Gastrocnemius medialis (tissue), 4 donors: ENCODE data around the gene SCN4A. TPM values are rescaled to one million over a fixed set of nuclear protein-coding genes. Genes with fewer than 3 reads are reported as not detected.

Source experiments
- ATAC-seq, 2 donors: fragments of 150-250 bp; one replicate each; pipeline ENCODE4 v1.9.1; 2016
- DNase-seq, 2 donors: peaks; one replicate each; pipeline ENCODE4 v3.0.0-alpha.2; 2019
- H3K27ac ChIP-seq, 4 donors: fragments of 200-600 bp; sonication (generic); 1 replicate in 1 of 4; 2 replicates in 3 of 4; pipeline ENCODE4 v1.5.1; 2016 to 2018; ENCODE audit warnings: mild to moderate bottlenecking in 2 of 4, moderate library complexity in 1 of 4
- H3K27me3 ChIP-seq, 3 donors: fragments of 200-600 bp; sonication (generic) in 2 of 3; 1 replicate in 1 of 3; 2 replicates in 2 of 3; pipeline versions ENCODE4 v1.5.1 to v1.6.0; 2016 to 2019; ENCODE audit warnings: mild to moderate bottlenecking in 1 of 3, moderate library complexity in 1 of 3
- H3K36me3 ChIP-seq, 2 donors: fragments of 200-600 bp; sonication (generic) in 1 of 2; one replicate each; pipeline ENCODE4 v1.5.1; 2017 to 2018
- H3K4me1 ChIP-seq, 2 donors: fragments of 200-600 bp; sonication (generic) in 1 of 2; one replicate each; pipeline ENCODE4 v1.5.1; 2016 to 2017; ENCODE audit warnings: mild to moderate bottlenecking in 2 of 2
- H3K4me3 ChIP-seq, 4 donors: fragments of 200-600 bp; sonication (generic) in 3 of 4; 1 replicate in 1 of 4; 2 replicates in 3 of 4; pipeline ENCODE4 v1.5.1; 2016 to 2019; ENCODE audit warnings: mild to moderate bottlenecking in 2 of 4
- H3K9me3 ChIP-seq, 3 donors: fragments of 200-600 bp; sonication (generic) in 2 of 3; 1 replicate in 1 of 3; 2 replicates in 2 of 3; pipeline ENCODE4 v1.5.1; 2016 to 2019
- CTCF ChIP-seq, 5 experiments: fragments of 450-650 bp in 3 of 5; fragments of 200-600 bp in 2 of 5; sonication (generic) in 2 of 5; IDR thresholded peaks in 4 of 5; conservative IDR thresholded peaks in 1 of 5; 1 replicate in 4 of 5; 2 replicates in 1 of 5; pipeline ENCODE4 v1.5.1; 2016 to 2019; ENCODE audit warnings: antibody characterized with exemption in 5 of 5, mild to moderate bottlenecking in 3 of 5, moderate library complexity in 3 of 5
- POLR2A ChIP-seq, 2 donors: fragments of 450-650 bp; IDR thresholded peaks; one replicate each; pipeline ENCODE4 v1.6.1; 2017; ENCODE audit warnings: antibody characterized with exemption in 2 of 2, mild to moderate bottlenecking in 2 of 2, moderate library complexity in 2 of 2
- in situ Hi-C, 4 donors: fragments of 200-750 bp; cut with MboI; loops; one replicate each; pipeline versions ENCODE4 v1.15.0 to v1.8.0; 2017; ENCODE audit warnings: low sequenced_read_pairs in 4 of 4
- intact Hi-C: fragments of 100-400 bp; cut with DNase I; formaldehyde crosslinking; loops from one replicate; pipeline ENCODE4 v1.15.1; 2023; ENCODE audit warnings: low total_unique reads
- total RNA-seq, 4 donors: library from RNA; depleted of rRNA; stranded (reverse); fragments of >200 nt; gene quantifications; one replicate each; pipeline versions ENCODE4 v1.1.0 to v1.2.3, GENCODE V29; 2016

The SCN4A gene
- total RNA-seq, 4 donors from 2014 or later: 45.3 to 107 (median 69.1) TPM

DNA sequence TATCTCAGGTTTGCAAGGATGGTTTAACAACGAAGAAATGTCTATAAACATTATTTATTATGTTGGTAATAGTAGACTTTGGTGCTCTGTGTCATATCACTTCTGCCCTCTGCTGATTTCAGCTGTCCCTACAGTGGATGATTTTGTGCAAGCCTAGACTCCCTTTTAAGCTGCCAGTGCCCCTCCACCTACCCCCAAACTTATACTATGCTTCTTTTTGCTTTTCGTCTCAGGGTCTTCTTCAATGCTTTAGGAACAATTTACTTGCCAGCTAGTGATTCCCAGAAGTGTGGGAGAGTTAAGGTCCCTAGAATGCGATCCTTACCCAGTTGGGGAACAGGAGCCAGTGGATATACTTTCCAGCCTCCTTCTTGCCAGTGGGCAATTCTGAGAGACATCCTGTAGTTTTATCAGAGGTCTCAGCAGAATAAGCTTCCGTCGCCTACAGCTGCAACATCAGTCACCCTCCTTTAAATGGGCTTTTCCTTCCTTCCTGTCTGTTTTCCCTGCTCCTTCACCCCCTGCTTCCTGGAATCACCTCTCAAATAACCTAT is 43.6 kb upstream of the SCN4A start:
- peak overlapping the region in 1 of 4 donors; percentile 24 for H3K4me3 ChIP-seq
- DNase-seq (no peak), ATAC-seq (no peak)
- in situ Hi-C loops (loop anchor here in 1 of 4 donors (10.0 kb wide), 1 partner anchor 92 kb away; no protein-coding TSS in a partner anchor), intact Hi-C loops (no loop called here)
- peak overlapping the region; percentile 49 to 82 (median 78) for H3K27ac ChIP-seq
- no peaks in the 10 kb centered on the region for H3K27me3 ChIP-seq
- H3K9me3 ChIP-seq: no peaks in the 10 kb centered on the region
- TF ChIP-seq CTCF (IDR thresholded peaks at IDR 0.05 in 4 of 5, conservative IDR thresholded peaks at IDR 0.05 in 1 of 5) (peak in 1 of 5 experiments; percentile 17), POLR2A (IDR thresholded peaks at IDR 0.05) (no peak)
- H3K4me1 ChIP-seq: peaks cover 0 to 3% of the 10 kb centered on the region in 2 donors
- H3K36me3 ChIP-seq: no peaks in the 10 kb centered on the region

DNA sequence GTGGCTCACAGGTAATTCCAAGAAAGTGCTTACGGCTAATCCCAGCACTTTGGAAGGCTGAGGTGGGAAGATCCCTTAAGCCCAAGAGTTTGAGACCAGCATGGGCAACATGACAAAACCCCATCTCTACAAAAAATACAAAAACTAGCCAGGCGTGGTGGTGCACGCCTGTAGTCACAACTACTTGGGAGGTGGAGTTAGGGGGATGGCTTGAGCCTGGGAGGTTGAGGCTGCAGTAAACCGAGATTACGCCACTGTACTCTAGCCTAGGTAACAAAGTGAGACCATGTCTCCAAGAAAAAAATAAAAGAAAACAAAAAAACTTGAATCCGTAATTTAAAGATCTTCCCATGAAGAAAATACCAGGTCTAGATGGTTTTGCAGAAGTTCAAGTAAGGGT is 42.7 kb upstream of the SCN4A start:
- Histone ChIP-seq H3K36me3 (no peaks in the 10 kb centered on the region), H3K4me1 (peaks cover 0 to 3% of the 10 kb centered on the region in 2 donors), H3K27me3 (no peaks in the 10 kb centered on the region), H3K27ac (peak overlapping the region in 3 of 4 donors; percentile 63 to 82 (median 74)), H3K9me3 (no peaks in the 10 kb centered on the region), H3K4me3 (no peak overlapping the region)
- in situ Hi-C loops: loop anchor here in 1 of 4 donors (10.0 kb wide), 1 partner anchor 91 kb away; no protein-coding TSS in a partner anchor
- ATAC-seq (no peak), DNase-seq (no peak)
- no peak for TF ChIP-seq CTCF (IDR thresholded peaks at IDR 0.05 in 4 of 5, conservative IDR thresholded peaks at IDR 0.05 in 1 of 5)
- no peak for TF ChIP-seq POLR2A (IDR thresholded peaks at IDR 0.05)
- intact Hi-C loops: no loop called here

DNA sequence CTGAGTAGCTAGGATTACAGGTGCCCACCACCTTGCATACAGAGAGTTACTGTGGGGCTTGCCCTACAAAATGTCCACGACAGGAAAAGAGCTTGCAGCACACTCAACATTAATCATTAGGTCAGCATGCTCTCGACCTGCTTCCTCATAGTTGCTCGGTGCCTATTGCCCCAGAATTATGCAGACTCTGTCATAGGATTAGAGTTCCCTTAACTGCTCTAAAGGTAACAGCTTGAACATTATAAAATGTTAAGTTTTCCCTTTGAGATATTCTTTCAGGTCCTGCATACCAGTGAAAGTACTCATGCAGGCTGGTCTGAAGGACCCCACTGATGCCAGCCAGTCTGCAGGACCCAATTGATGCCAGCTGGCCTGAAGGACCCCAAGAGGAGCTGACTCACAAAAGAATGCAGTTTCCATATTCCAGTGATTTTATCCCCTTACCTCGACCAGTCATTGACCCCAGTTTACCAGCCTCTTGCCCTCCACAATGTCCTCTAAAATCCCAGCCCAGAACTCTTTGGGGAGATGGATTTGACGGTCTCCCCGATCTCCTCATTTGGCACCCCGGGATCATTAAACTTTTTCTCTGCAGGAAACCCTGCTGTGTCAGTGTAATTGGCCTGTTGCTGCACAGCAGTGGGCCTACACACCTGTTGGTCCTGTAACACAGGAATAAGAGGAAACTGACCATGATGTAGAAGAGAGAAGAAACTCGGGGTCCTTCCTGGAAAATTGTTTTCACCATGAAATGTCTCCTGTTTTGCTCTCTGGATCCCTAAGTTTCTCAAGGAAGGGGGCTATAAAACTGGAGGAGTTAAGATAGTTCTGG is 37.1 kb upstream of the SCN4A start:
- TF ChIP-seq POLR2A (IDR thresholded peaks at IDR 0.05) (no peak), CTCF (IDR thresholded peaks at IDR 0.05 in 4 of 5, conservative IDR thresholded peaks at IDR 0.05 in 1 of 5) (no peak)
- H3K9me3 ChIP-seq: no peaks in the 10 kb centered on the region
- in situ Hi-C loops (loop anchor here in 1 of 4 donors (10.0 kb wide), 1 partner anchor 85 kb away; no protein-coding TSS in a partner anchor), intact Hi-C loops (no loop called here)
- peaks cover 9 to 29% of the 10 kb centered on the region in 2 donors for H3K4me1 ChIP-seq
- H3K4me3 ChIP-seq: no peak overlapping the region
- H3K36me3 ChIP-seq: no peaks in the 10 kb centered on the region
- no peak overlapping the region for H3K27ac ChIP-seq
- no peaks in the 10 kb centered on the region for H3K27me3 ChIP-seq
- ATAC-seq: no peak
- DNase-seq: no peak

GRCh38 chr17:64008830-64009229 is 36.1 kb upstream of the SCN4A start:
- peak overlapping the region; percentile 20 to 67 (median 62) for H3K27ac ChIP-seq
- H3K9me3 ChIP-seq: no peaks in the 10 kb centered on the region
- no peak overlapping the region for H3K4me3 ChIP-seq
- no peak for DNase-seq
- in situ Hi-C loops: no loop called here
- peaks cover 9 to 28% of the 10 kb centered on the region in 2 donors for H3K4me1 ChIP-seq
- H3K27me3 ChIP-seq: no peaks in the 10 kb centered on the region
- no peak for ATAC-seq
- H3K36me3 ChIP-seq: no peaks in the 10 kb centered on the region
- intact Hi-C loops: no loop called here
- TF ChIP-seq POLR2A (IDR thresholded peaks at IDR 0.05) (no peak), CTCF (IDR thresholded peaks at IDR 0.05 in 4 of 5, conservative IDR thresholded peaks at IDR 0.05 in 1 of 5) (no peak)
